Stimulated activated CD4-positive, alpha-beta T cell treated with anti-CD3 and anti-CD28 coated beads, Interleukin-1b, Interleukin-23, amount 100 ng/mL, for 48 hours (primary cell): ENCODE data around the gene RAB5B.
A peak's percentile ranks its signal among the peaks of the same experiment; 100 is the strongest.
"Not testable (repeated sequence)": the region's sequence is repeated elsewhere in the genome, so short reads cannot be mapped to it uniquely, and the experiment has no call there.

ENCODE experiments used
- DNase-seq: peaks from one replicate; pipeline ENCODE4 v3.0.0-alpha.2; 2020

Gene RAB5B

GRCh38 chr12:55942055-55942454 lies 31.8 kb upstream of the RAB5B start:
- DNase-seq = no peak

- no peak for DNase-seq
Observed at GRCh38 chr12:55942577-55943136, 31.2 kb upstream of the RAB5B start.

- DNase-seq = no peak
Observed at GRCh38 chr12:55946553-55946952, 27.3 kb upstream of the RAB5B start.

- DNase-seq = no peak
Observed at GRCh38 chr12:55955344-55955743, 18.5 kb upstream of the RAB5B start.

- DNase-seq = peak; percentile 67
Observed at GRCh38 chr12:55955800-55956508, 17.9 kb upstream of the RAB5B start.

DNA sequence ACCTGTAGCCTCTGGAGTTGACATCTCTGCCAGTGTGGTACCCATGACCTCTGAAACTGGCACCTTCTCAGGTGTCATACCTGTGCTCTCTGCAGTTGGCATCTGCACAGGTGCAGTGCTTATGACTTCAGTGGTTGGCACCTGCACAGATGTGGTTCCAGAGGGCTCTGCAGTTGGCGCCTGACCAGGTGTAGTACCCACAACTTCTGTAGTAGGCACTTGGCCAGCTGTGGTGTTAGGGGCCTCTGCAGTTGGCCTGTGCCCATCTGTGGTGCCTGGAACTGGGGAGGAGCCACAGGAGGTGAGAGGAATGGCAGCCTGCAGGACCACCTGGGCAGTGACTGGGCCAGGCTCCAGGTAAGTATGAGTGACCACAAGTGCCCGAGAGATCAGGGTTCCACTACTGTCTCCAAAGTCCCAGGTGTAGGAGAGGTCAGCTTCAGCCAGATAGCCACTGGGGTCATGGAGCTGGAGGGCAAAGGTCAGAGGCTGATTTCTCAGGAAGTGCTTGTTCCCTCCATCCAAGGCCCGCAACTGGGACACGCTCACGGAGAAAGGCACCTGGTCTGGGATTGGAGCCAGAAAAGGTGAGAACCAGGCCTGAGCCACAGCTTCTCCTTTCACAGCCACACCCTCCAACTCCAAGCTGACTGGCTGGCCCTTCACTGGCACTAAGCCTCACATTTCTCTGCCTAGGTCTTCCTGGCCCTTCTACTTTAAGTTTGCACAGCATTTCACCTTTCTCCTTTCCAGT lies 16.6 kb upstream of the RAB5B start:
- no peak for DNase-seq

- no peak for DNase-seq
Observed at GRCh38 chr12:55963760-55964159, 10.1 kb upstream of the RAB5B start.

DNA sequence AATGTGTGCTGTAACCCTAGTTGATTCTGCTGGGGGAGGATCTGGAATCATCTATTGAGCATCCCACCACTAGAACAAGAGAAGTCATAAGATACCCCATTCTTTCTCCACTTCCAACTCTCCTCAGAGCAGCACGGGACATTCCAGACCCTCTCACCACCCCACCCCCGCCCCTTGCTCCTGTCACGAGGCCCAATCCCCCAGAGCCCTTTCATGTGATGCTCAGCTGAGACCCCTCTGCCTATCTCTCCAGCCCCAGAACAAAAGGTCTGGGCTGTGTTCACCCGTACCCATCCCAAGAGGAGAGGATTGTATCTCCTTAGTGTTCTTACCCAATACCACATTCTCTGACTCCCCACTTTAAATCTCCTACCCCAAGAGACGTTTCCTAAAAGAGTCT lies 8.6 kb upstream of the RAB5B start:
- no peak for DNase-seq

DNA sequence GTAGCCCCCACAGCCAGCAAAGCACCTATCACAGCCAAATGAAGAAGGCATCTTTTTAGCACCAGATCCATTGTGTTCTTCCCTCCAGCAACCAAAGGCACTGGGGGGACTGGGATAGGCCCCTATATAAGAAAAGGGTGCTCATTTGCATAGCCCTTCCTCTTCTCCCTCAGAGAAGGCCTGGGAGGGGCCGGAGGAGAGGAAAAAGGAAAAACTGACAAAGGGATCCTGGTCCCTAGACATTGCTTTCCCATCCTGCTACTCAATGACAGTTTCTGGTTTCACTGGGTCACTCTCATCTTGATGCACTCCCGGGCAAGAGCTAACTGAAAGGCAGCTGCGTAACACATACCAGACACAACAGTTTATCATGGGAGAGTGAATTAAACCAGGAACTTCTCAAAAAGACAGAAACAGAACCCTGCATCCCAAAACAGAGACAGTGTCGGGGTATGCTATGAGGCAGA lies 7.9 kb upstream of the RAB5B start, which contains the start of gene PMEL:
PMEL (minus strand) TSS at position 102 of the 467 bp plus-strand sequence; CDS start at position 71, 31 bp downstream.
- DNase-seq = no peak

DNA sequence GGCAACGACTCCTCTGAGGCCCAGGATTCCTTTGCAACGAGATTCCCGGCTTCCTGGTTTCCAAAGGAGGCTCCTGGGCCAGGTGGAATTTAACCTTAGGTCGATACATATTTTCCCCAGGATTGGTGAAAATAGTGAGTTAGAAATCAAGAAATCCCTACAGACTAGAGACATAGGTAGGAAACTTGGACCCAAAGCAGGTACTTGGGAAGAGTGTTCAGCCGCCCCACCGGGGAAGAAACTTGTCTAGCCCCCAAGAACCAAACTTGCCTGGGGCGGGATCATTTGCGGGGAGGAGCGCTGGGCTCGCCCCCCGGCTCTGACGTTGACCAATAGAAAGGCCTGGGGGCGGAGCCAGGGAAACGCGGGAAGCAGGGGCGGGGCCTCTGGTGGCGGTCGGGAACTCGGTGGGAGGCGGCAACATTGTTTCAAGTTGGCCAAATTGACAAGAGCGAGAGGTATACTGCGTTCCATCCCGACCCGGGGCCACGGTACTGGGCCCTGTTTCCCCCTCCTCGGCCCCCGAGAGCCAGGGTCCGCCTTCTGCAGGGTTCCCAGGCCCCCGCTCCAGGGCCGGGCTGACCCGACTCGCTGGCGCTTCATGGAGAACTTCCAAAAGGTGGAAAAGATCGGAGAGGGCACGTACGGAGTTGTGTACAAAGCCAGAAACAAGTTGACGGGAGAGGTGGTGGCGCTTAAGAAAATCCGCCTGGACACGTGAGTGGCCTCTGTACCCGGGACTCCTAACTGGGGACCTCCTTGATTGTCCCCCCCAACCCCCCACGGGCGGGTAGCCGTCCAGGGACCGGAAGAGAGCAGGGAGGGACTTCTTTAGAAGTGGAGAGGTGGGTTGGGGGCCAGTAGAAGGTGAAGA lies 7.2 kb upstream of the RAB5B start, which contains the start of gene CDK2:
CDK2 (plus strand) TSS at position 423 of the 874 bp plus-strand sequence; CDS start at position 602, 179 bp downstream.
- DNase-seq = peak; percentile 91

- DNase-seq = no peak
Observed at GRCh38 chr12:55969356-55969755, 4.5 kb upstream of the RAB5B start.

- no peak for DNase-seq
Observed at GRCh38 chr12:55970775-55971174, 3.1 kb upstream of the RAB5B start.

DNA sequence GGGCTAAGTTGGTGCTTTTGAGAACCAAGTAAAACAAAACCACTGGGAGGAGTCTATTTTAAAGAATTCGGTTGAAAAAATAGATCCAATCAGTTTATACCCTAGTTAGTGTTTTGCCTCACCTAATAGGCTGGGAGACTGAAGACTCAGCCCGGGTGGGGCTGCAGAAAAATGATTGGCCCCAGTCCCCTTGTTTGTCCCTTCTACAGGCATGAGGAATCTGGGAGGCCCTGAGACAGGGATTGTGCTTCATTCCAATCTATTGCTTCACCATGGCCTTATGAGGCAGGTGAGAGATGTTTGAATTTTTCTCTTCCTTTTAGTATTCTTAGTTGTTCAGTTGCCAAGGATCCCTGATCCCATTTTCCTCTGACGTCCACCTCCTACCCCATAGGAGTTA lies 1.8 kb upstream of the RAB5B start:
- no peak for DNase-seq

DNA sequence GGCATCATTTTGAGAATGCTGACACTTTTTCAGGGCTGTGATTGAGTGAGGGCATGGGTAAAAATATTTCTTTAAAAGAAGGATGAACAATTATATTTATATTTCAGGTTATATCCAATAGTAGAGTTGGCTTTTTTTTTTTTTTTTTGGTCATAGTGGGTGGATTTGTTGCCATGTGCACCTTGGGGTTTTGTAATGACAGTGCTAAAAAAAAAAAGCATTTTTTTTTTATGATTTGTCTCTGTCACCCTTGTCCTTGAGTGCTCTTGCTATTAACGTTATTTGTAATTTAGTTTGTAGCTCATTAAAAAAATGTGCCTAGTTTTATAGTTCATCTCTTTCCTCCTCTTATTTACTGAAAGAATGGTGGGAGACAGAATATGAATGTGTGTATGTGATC lies 1.4 kb upstream of the RAB5B start:
- DNase-seq = no peak

DNA sequence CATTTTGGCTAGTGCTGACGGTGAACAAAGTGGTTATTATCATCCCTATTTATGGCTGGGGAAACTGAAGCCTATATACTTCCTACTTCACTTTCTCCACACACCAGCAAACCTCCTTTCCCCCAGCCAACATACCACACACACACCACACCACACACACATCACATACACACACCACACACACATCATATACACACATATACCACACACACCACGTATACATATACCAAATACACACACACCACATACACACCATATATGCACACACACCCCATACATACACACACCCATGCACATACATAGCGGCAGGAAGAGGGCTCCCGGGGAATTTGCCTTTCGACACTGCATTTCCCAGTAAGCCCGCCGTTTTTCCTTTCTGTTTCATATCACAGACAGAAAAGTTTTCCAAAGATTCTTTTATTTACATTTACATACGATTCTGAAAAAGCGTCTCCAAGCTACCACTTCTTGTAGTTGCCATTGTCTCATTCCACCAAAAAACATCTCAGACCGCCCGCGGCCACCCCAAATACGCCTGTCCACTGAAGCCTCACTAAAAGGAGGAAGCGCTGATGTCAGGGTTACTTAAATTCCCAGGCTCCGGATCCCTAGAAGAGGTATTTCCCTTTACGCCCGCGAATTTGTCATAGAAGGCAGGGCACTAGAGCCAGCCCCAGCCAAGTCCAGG lies 823 bp upstream of the RAB5B start:
- DNase-seq = no peak

- peak; percentile 41 for DNase-seq
Observed at GRCh38 chr12:55974308-55974730, 441 bp downstream of the RAB5B start.

DNA sequence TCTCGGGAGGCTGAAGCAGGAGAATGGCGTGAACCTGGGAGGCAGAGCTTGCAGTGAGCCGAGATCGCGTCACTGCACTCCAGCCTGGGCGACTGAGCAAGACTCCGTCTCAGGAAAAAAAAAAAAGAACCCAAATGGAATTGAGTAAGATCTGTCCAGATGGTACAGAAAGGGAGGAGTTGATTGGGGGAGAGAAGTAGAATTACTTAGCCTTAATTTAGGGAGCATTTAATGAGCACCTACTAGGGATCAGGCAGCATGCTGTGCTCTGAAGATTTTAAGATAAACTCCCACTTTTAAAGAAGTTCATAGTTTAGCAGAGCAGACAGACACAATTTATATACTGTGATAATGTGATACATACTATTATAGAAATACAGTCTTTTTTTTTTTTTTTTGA lies 4.5 kb downstream of the RAB5B start:
- DNase-seq = no peak

- DNase-seq = no peak
Observed at GRCh38 chr12:55979069-55979468, 5.2 kb downstream of the RAB5B start.

GRCh38 chr12:55981882-55982281 lies 8.0 kb downstream of the RAB5B start:
- not testable (repeated sequence) for DNase-seq

DNA sequence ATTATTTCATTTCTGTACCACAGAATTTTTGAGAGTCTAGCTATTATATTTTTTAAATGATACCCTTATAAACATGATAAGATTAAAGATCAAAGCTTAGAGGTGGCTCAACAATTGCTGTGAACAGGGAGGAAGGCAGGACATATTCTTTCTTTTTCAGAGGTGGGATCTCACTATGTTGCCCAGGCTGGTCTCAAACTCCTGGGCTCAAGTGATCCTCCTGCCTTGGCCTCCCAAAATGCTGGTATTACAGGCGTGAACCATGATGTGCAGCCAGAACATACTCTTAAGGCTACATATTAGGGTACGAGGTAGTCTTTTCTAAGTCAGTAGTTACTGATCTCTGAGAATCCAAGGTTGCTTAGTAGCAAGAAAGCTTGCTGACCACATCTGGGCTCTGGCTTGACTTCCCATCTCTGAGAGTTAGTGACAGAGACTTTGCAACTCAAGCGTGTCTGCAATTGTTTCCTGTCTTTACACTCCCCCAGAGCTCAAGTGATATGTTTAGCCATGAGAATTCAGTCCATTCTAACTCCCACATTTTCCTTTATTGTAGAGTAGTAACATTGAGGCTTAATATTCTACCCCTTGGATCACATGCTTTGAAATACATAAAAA lies 8.6 kb downstream of the RAB5B start:
- DNase-seq = no peak

DNA sequence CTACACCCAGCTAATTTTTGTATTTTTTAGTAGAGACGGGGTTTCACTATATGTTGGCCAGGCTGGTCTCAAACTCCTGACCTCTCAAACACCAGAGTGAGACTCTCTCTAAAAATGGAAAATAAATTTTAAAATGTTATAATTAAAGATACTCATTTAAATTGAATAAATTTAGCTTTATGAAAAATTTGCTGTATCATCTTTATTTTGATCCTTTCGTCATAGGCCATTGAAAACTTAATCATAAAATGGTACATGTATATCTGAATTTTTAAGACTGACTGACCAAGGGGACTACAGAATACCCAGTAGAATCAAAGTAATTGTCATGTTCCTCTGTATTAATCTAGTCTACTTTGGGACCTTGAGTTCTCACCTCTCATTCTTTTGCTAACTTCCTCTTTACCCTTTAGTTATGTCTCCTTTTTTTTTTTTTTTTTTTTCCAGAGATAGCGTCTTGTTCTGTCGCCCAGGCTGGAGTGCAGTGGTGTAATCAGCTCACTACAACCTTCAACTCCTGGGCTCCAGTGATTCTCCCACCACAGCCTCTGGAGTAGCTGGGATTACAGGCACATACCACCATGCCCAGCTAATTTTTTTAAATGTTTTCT lies 9.5 kb downstream of the RAB5B start:
- DNase-seq = no peak
